Smooth muscle cell (in vitro differentiated cells): Measurements from ENCODE around the gene MORN1. TPM values are rescaled to one million over a fixed set of nuclear protein-coding genes. Genes with fewer than 3 reads are reported as not detected.

Source experiments
- DNase-seq: peaks from one replicate; lab custom pipeline; 2025; ENCODE audit not compliant: unreplicated experiment; lab: John Stamatoyannopoulos, UW
- H2AFZ ChIP-seq: fragments of 200-600 bp; sonication (generic); 2 replicates; pipeline ENCODE4 v1.6.0; 2016; ENCODE audit warnings: antibody characterized with exemption, low read depth, mild to moderate bottlenecking
- H3F3A ChIP-seq: fragments of 200-600 bp; sonication (generic); 2 replicates; pipeline ENCODE4 v1.6.0; 2017; ENCODE audit warnings: antibody characterized with exemption, low read depth
- H3K27ac ChIP-seq: fragments of 200-600 bp; sonication (generic); 2 replicates; pipeline ENCODE4 v1.5.1; 2016; ENCODE audit warnings: low read depth, mild to moderate bottlenecking
- H3K27me3 ChIP-seq: fragments of 200-600 bp; sonication (generic); 2 replicates; pipeline ENCODE4 v1.6.1; 2016; ENCODE audit warnings: low read depth, mild to moderate bottlenecking
- H3K36me3 ChIP-seq: fragments of 200-600 bp; sonication (generic); 2 replicates; pipeline ENCODE4 v1.5.1; 2016; ENCODE audit warnings: low read depth
- H3K4me1 ChIP-seq: fragments of 200-600 bp; sonication (generic); 2 replicates; pipeline ENCODE4 v1.5.1; 2016; ENCODE audit warnings: low read depth
- H3K4me2 ChIP-seq: fragments of 200-600 bp; sonication (generic); 2 replicates; pipeline ENCODE4 v1.6.0; 2016; ENCODE audit warnings: mild to moderate bottlenecking
- H3K4me3 ChIP-seq: fragments of 200-600 bp; sonication (generic); 2 replicates; pipeline ENCODE4 v1.5.1; 2016; ENCODE audit warnings: mild to moderate bottlenecking
- H3K79me2 ChIP-seq: fragments of 200-600 bp; sonication (generic); 2 replicates; pipeline ENCODE4 v1.6.0; 2016; ENCODE audit warnings: low read depth, mild to moderate bottlenecking
- H3K9ac ChIP-seq: fragments of 200-600 bp; sonication (generic); 2 replicates; pipeline ENCODE4 v1.6.0; 2016; ENCODE audit warnings: low read depth
- H3K9me3 ChIP-seq: fragments of 200-600 bp; sonication (generic); replicated peaks from 2 replicates; pipeline ENCODE4 v1.5.1; 2016; ENCODE audit warnings: low read depth
- H4K20me1 ChIP-seq: fragments of 200-600 bp; sonication (generic); 2 replicates; pipeline ENCODE4 v1.6.0; 2016; ENCODE audit warnings: low read depth
- WGBS: methylation state at CpG from one replicate; pipeline ENCODE4 v1.1.7; 2016; ENCODE audit warnings: low lambda C conversion rate; 5-methylcytosine and 5-hydroxymethylcytosine counted together
- polyA plus RNA-seq: library from polyadenylated mRNA; unstranded; fragments of >200 nt; fragmentation: Nextera tagmentation; extraction: Ambion mirVana; gene quantifications from 2 replicates; pipeline ENCODE4 v1.2.1, GENCODE V29; 2016
- total RNA-seq: library from RNA; depleted of rRNA; stranded (reverse); fragments of >200 nt; gene quantifications from 2 replicates; pipeline ENCODE4 v1.2.3, GENCODE V29; 2014
- TF ChIP-seq, protein P1 (sequence below): fragments of 200-600 bp; sonication (generic); IDR thresholded peaks from 2 replicates; pipeline ENCODE4 v1.5.1; 2017; ENCODE audit warnings: borderline replicate concordance, mild to moderate bottlenecking, antibody characterized with exemption; ENCODE audit not compliant: insufficient read depth, poor library complexity, severe bottlenecking

Gene MORN1
- total and polyA plus RNA-seq, 2 experiments from 2014 or later, result 4.9 to 6.2 TPM

DNA sequence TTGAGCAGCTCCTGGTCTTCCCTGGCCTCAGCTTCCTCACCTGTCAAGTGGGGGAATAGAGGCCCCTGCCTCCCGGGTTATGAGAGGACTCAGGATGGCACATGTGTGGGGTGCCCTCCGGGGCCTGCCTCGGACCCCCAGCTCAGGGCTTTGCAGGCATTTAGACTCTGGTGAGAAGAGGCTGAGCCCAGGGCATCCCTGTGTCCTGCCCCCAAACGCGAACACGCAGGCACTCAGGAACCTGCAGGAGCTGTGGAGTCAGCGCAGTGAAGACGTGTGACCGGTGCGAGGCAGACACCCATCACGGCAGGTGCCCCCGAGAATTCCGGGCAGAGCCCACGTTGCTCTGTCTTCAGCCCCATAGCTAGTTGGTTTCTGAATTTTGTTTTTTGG lies 26.5 kb upstream of the MORN1 start:
- no peak for DNase-seq
- Histone ChIP-seq H3K9me3 (no peaks in the 10 kb centered on the region), H3K9ac (no peak overlapping the region), H3K27ac (no peak overlapping the region), H3K4me3 (no peak overlapping the region), H3K4me2 (no peak overlapping the region), H2AFZ (no peak overlapping the region), H3K4me1 (peaks cover 17% of the 10 kb centered on the region), H3K36me3 (no peaks in the 10 kb centered on the region), H3K27me3 (no peaks in the 10 kb centered on the region), H3K79me2 (no peaks in the 10 kb centered on the region), H4K20me1 (no peaks in the 10 kb centered on the region), H3F3A (no peaks in the 10 kb centered on the region)
- TF ChIP-seq, protein P1, sequence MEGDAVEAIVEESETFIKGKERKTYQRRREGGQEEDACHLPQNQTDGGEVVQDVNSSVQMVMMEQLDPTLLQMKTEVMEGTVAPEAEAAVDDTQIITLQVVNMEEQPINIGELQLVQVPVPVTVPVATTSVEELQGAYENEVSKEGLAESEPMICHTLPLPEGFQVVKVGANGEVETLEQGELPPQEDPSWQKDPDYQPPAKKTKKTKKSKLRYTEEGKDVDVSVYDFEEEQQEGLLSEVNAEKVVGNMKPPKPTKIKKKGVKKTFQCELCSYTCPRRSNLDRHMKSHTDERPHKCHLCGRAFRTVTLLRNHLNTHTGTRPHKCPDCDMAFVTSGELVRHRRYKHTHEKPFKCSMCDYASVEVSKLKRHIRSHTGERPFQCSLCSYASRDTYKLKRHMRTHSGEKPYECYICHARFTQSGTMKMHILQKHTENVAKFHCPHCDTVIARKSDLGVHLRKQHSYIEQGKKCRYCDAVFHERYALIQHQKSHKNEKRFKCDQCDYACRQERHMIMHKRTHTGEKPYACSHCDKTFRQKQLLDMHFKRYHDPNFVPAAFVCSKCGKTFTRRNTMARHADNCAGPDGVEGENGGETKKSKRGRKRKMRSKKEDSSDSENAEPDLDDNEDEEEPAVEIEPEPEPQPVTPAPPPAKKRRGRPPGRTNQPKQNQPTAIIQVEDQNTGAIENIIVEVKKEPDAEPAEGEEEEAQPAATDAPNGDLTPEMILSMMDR, result no peak
- WGBS, result 88% methylated on average over 14 of the region's 14 CpGs

DNA sequence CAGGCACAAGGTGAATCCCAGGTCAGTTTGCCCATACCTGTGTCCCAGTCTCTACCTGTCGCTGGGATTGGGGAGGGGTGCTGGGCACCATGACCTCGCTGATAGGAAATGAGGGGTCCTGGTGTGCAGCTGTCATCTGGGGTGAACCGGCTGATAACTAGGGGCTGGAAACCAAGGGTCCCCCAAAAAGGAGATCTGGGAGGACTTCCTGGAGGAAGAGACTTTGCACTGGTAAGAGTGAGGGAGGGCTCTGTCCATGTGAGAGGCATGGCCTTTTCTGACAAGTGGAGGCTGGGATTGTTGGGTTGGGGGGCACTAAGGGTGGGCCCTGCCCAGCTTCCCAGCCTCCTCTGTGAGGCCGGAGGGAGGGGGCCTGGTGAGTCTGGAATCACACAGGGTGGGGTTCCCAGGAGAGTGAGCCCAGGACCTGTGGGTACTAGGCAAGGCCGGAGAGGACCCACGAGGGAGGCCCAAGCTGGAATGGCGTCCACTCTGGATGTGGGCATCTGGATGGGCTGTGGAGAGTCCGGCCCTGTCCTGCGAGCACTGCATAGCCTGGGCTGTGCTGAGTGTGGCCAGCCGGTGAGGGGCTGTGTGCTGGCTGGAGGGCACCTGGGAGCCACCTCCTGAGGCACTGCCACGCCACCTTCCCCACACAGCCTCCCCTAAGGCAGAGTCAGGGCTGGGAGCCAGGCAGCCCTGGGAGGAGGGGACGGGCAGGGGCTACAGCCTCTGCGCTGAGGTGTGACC lies 25.9 kb upstream of the MORN1 start:
- TF ChIP-seq, protein P1, result no peak
- no peak overlapping the region for H3K27ac ChIP-seq
- H3K4me3 ChIP-seq, result no peak overlapping the region
- H4K20me1 ChIP-seq, result no peaks in the 10 kb centered on the region
- H3F3A ChIP-seq, result no peaks in the 10 kb centered on the region
- H2AFZ ChIP-seq, result no peak overlapping the region
- no peaks in the 10 kb centered on the region for H3K79me2 ChIP-seq
- WGBS, result 85% methylated on average over 13 of the region's 13 CpGs
- no peak for DNase-seq
- H3K9me3 ChIP-seq, result no peaks in the 10 kb centered on the region
- H3K4me2 ChIP-seq, result no peak overlapping the region
- H3K9ac ChIP-seq, result no peak overlapping the region
- no peaks in the 10 kb centered on the region for H3K27me3 ChIP-seq
- peaks cover 18% of the 10 kb centered on the region for H3K4me1 ChIP-seq
- no peaks in the 10 kb centered on the region for H3K36me3 ChIP-seq

DNA sequence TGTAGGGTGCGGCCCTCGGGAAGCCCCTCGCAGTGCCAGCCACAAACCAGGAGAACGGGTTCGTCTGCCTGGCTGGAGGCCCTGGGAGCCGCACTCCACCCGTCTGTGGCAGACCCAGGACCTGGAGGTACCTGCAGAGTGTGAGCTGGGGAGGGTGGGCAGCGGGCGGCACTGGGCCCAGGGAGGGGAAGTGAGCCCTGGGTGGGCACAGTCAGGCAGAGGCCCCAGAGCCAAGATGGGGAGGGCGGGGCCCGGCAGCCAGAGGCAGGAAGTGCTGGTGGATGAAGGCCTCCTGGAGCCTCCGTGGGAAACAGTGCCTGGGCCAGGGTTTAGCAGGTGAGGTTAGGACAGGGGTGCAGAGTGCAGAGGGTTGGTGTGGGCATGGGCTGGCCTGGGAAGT lies 25.0 kb upstream of the MORN1 start:
- Histone ChIP-seq H3K79me2 (no peaks in the 10 kb centered on the region), H3F3A (no peaks in the 10 kb centered on the region), H3K4me2 (no peak overlapping the region), H3K9ac (no peak overlapping the region), H3K27me3 (no peaks in the 10 kb centered on the region), H4K20me1 (no peaks in the 10 kb centered on the region), H3K4me1 (peaks cover 18% of the 10 kb centered on the region), H3K4me3 (no peak overlapping the region), H3K27ac (no peak overlapping the region), H2AFZ (no peak overlapping the region), H3K36me3 (no peaks in the 10 kb centered on the region), H3K9me3 (no peaks in the 10 kb centered on the region)
- no peak for DNase-seq
- TF ChIP-seq, protein P1, result no peak
- WGBS, result 74% methylated on average over 12 of the region's 12 CpGs

DNA sequence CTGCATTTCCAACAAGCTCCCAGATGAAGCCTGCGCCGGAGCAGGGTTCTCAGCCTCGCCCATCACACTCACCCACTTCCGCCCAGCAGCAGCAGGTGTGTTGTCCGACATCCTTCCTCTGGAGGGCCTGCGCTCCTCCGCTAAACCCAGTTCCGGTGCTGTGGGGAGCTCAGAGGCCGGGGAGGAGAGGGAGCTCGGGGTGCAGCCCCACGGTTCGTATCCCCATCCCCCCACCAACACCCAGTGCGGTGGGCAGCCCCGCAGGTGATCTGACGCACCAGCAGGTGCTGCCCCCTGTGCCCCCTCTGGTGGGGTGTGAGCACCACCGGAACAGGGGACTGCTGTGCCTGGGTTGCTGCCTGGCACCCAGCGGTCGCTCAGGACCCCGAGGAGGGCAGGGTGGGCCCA lies 24.5 kb upstream of the MORN1 start:
- H3K36me3 ChIP-seq, result no peaks in the 10 kb centered on the region
- no peak overlapping the region for H3K27ac ChIP-seq
- H3K27me3 ChIP-seq, result no peaks in the 10 kb centered on the region
- no peaks in the 10 kb centered on the region for H3K9me3 ChIP-seq
- WGBS, result 84% methylated on average over 19 of the region's 19 CpGs
- peaks cover 18% of the 10 kb centered on the region for H3K4me1 ChIP-seq
- H3K9ac ChIP-seq, result no peak overlapping the region
- TF ChIP-seq, protein P1, result no peak
- H3F3A ChIP-seq, result no peaks in the 10 kb centered on the region
- no peak overlapping the region for H3K4me2 ChIP-seq
- DNase-seq, result no peak
- H2AFZ ChIP-seq, result no peak overlapping the region
- H3K4me3 ChIP-seq, result no peak overlapping the region
- no peaks in the 10 kb centered on the region for H4K20me1 ChIP-seq
- H3K79me2 ChIP-seq, result no peaks in the 10 kb centered on the region
